Right cardiac atrium (tissue), 5 donors: Measurements from ENCODE around the gene PCDHGC5. TPM values are rescaled to one million over a fixed set of nuclear protein-coding genes. Genes with fewer than 3 reads are reported as not detected.

Source experiments
- ATAC-seq, 2 donors: fragments of 200-7000 bp; cut with Tn5 transposase; one replicate each; pipeline versions ENCODE4 v1.8.0 to v1.9.1; 2020; ENCODE audit warnings: moderate library complexity in 2 of 2, mild to moderate bottlenecking in 1 of 2
- DNase-seq, 3 donors: peaks; one replicate each; pipeline ENCODE4 v3.0.0-alpha.2; 2020
- H3K27ac ChIP-seq: one replicate; pipeline ENCODE4 v1.5.1; 2013; ENCODE audit warnings: mild to moderate bottlenecking, low read length, control low read depth, moderate library complexity
- H3K27me3 ChIP-seq: one replicate; pipeline ENCODE4 v1.6.1; 2013; ENCODE audit not compliant: control insufficient read depth, insufficient read depth
- H3K4me1 ChIP-seq: one replicate; pipeline ENCODE4 v1.6.1; 2013; ENCODE audit warnings: low read length; ENCODE audit not compliant: control insufficient read depth, insufficient read depth
- H3K4me3 ChIP-seq: one replicate; pipeline ENCODE4 v1.5.1; 2013; ENCODE audit warnings: low read length, control low read depth
- H3K9me3 ChIP-seq: one replicate; pipeline ENCODE4 v1.6.1; 2013; ENCODE audit warnings: low read length; ENCODE audit not compliant: control insufficient read depth
- WGBS: extraction: QIAGEN DNeasy Blood & Tissue Kit; methylation state at CpG from one replicate; pipeline ENCODE4 v1.1.7; 2013; 5-methylcytosine and 5-hydroxymethylcytosine counted together
- intact Hi-C, 4 donors: fragments of 100-400 bp; cut with DNase I; formaldehyde crosslinking; loops; one replicate each; pipeline versions ENCODE4 v1.11.0 to v1.14.0; 2022 to 2023
- polyA plus RNA-seq: library from polyadenylated mRNA; stranded (reverse); fragments of 200-250 nt; gene quantifications from one replicate; pipeline ENCODE4 v1.2.3, GENCODE V29; 2013
- total RNA-seq, 4 donors: library from RNA; stranded (reverse); fragmentation: NEBNext Ultra II Directional; extraction: Animal tissue kit (Norgen Biotek cat#: 25700); gene quantifications; one replicate each; pipeline ENCODE4 v1.2.1, GENCODE V29; 2021
- donor health status: healthy with polysubstance abuse.
- donor health status: DM: no; HTN: yes; CAD: no.
- donor health status: DM: no; HTN: no; CAD: no.
- donor health status: DM: no; HTN: yes; CAD: no; lungs with severe emphysema.
- donor health status: DM: yes; HTN: yes; CAD: no.

Gene PCDHGC5
- total and polyA plus RNA-seq, 5 donors = 1.4 to 2.3 (median 1.4) TPM

DNA sequence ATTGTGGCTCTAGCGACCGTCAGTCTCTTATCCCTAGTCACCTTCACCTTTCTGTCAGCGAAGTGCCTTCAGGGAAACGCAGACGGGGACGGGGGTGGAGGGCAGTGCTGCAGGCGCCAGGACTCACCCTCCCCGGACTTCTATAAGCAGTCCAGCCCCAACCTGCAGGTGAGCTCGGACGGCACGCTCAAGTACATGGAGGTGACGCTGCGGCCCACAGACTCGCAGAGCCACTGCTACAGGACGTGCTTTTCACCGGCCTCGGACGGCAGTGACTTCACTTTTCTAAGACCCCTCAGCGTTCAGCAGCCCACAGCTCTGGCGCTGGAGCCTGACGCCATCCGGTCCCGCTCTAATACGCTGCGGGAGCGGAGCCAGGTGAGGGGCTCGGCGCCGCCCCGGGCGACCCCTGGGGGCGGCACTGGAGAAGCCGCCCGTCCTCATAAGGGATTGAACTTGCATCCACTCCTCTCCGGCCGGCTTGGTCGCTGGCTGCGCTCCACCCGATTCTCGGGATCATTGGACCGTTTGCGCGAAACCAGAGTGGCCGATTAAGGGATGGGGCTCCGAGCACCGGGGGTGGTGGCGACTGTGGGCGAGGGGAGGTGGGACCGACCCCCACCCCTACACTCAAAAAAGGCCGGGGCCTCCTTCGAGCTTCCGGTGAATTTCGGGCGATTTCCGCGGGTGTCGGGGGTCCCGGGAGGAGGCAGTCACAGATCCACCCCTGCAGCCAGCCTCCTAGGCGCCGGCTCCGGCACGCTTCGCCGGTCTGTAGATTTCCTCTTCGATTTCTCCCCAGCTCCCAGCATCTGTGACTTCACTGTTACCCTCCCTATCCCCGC is 2.7 kb downstream of the PCDHGC5 start:
- intact Hi-C loops = no loop called here
- H3K27ac ChIP-seq = no peak overlapping the region
- DNase-seq = no peak
- WGBS = 58% methylated on average over 66 of the region's 66 CpGs
- no peaks in the 10 kb centered on the region for H3K9me3 ChIP-seq
- H3K27me3 ChIP-seq = no peaks in the 10 kb centered on the region
- peaks cover 5% of the 10 kb centered on the region for H3K4me1 ChIP-seq
- H3K4me3 ChIP-seq = no peak overlapping the region
- ATAC-seq = no peak

DNA sequence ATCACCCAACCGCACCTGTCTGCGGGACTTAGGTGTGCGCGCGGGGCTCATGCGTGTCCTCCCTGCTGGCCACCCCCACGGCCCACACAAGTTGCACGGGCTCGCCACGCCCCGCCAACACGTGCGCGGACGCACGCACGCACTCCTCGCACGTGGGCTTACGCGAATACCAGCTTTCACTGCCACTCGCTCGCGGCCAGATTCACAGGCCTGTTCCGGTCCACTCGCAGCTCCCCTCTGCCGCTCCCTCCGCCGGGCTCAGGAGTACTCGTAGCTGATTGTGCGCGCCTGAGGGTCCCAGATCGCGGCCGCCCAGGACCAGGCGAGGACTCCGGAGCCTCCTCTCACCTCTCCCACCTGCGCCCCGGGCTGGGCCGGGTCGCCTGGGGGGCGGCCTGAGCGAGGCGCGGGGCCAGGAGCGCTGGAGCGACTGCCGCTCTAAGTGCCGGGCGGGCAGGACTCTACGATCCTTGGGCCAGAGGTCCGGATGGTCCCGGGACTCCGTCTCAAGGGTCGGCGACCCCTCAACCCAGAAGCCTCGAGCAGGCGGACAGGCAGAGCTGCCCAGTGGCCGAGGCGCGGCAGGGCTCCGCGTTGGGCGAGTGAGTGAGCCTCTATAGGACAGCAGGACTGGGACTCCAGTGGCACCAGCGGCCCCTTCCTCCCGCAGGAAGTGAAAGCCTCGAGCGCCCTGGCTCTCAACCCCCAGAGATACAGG is 3.4 kb downstream of the PCDHGC5 start:
- peak; percentile 28 to 71 (median 64) for DNase-seq
- intact Hi-C loops = no loop called here
- Histone ChIP-seq H3K4me3 (no peak overlapping the region), H3K4me1 (peaks cover 5% of the 10 kb centered on the region), H3K9me3 (no peaks in the 10 kb centered on the region), H3K27ac (no peak overlapping the region), H3K27me3 (no peaks in the 10 kb centered on the region)
- peak; percentile 25 to 38 for ATAC-seq
- WGBS = 54% methylated on average over 68 of the region's 68 CpGs

DNA sequence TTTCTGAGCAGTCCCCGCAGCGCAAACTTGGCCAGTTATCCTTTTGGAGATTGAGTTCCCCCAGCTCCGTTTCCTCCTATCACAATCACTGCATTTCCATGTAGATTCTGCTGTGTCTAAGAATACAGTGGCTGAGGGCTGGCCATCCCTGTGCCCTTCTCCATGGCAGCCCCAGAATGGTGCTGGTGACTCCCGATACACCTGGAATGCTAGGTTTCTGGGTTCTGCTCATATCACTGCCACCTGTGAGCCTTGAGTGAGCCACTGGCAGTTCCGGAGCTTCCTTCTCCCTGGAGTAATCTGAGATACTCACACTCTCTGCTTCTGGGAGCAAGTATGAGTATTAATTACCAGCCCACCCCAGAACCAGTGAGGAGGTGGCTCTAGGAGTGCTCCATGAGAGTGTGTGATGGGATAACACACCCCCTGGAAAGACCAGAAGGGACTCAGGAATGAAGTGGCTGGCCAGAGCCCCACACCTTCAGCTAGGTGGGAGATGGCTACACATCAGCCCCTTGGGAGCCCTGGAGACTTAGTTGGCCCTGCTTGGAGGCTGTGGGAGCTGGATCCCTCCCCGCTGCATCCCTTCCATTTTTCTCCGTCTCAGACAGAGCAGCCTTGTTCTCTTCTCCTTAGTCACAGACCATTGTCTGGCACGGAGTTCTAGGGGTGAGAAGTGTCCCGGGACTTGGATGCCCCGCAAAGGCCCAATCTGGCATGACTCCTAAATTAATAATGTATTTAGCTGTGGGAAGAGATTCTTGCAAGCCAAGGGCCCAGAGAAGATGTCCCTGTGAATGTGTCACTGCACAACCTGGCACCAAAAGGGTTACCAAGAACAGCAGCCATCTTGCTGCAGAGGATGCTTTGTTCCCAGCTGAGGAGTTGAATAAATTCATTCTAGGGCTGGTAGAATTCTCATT is 4.9 kb downstream of the PCDHGC5 start:
- peak in 2 of 3 donors; percentile 64 to 65 for DNase-seq
- Histone ChIP-seq H3K9me3 (no peaks in the 10 kb centered on the region), H3K4me1 (peaks cover 5% of the 10 kb centered on the region), H3K27me3 (no peaks in the 10 kb centered on the region), H3K4me3 (no peak overlapping the region), H3K27ac (peak overlapping the region; percentile 31)
- intact Hi-C loops = no loop called here
- 63% methylated on average over 10 of the region's 10 CpGs for WGBS
- peak; percentile 61 to 72 for ATAC-seq

DNA sequence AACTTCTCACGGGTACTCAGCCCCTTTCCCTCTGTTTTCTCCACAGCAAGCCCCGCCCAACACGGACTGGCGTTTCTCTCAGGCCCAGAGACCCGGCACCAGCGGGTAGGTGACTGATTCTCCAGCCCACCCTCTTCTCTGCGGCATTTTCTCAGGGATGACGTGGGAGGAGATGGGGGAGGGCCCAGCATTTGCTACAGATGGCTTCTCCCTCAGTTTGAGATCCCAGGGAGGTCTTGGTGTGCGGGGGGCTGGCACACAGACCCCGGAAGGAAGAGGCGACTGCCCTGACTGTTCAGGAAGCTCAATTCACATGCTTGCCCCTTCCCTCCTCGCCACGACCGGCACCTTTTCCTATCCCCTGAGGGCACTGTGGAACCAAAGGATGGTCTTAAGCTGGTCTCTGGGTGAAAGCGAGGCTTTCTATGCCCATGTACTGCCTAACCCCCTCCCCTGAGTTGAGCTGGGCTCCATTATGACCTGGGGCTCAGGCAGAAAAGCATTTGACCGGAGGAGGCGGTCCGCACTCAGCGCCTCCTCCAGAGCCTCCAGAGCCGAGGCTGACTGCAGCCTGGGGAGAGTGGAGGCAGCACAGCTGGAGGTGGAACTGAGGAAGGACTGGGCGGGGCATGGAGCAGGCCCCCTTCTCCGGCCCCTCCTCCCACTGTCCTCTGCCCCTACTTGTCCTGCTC is 6.0 kb downstream of the PCDHGC5 start:
- H3K9me3 ChIP-seq = no peaks in the 10 kb centered on the region
- intact Hi-C loops = no loop called here
- no peak for ATAC-seq
- H3K4me3 ChIP-seq = no peak overlapping the region
- H3K4me1 ChIP-seq = peaks cover 5% of the 10 kb centered on the region
- DNase-seq = peak in 1 of 3 donors; percentile 53
- WGBS = 67% methylated on average over 22 of the region's 22 CpGs
- no peak overlapping the region for H3K27ac ChIP-seq
- no peaks in the 10 kb centered on the region for H3K27me3 ChIP-seq

DNA sequence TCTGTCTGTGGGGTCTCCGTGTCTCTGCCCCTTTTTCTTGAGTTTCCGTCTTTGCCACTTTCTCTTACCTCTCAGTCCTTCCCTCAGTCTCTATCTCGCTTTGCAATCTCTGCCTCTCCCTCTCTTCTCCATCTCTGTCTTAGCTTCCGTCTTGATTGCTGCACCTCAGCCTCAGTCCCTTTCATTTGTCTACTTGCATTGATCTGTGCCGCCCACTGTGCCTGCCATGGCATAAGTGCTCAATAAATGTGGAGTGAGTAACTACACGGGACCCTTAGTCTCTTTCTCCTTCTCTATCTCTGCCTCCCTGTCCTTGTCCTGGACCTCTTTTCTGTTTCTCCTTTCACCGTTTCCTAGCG is 6.6 kb downstream of the PCDHGC5 start:
- Histone ChIP-seq H3K9me3 (no peaks in the 10 kb centered on the region), H3K27ac (no peak overlapping the region), H3K27me3 (no peaks in the 10 kb centered on the region), H3K4me3 (no peak overlapping the region), H3K4me1 (peaks cover 5% of the 10 kb centered on the region)
- 89% methylated on average over 8 of the region's 8 CpGs for WGBS
- peak in 1 of 3 donors; percentile 18 for DNase-seq
- no peak for ATAC-seq
- intact Hi-C loops = no loop called here

GRCh38 chr5:141496038-141496437 is 7.2 kb downstream of the PCDHGC5 start:
- ATAC-seq (no peak), DNase-seq (peak in 1 of 3 donors; percentile 37)
- Histone ChIP-seq H3K9me3 (no peaks in the 10 kb centered on the region), H3K27ac (no peak overlapping the region), H3K4me1 (peaks cover 5% of the 10 kb centered on the region), H3K27me3 (no peaks in the 10 kb centered on the region), H3K4me3 (no peak overlapping the region)
- intact Hi-C loops = no loop called here
- WGBS = 81% methylated on average over 4 of the region's 4 CpGs

DNA sequence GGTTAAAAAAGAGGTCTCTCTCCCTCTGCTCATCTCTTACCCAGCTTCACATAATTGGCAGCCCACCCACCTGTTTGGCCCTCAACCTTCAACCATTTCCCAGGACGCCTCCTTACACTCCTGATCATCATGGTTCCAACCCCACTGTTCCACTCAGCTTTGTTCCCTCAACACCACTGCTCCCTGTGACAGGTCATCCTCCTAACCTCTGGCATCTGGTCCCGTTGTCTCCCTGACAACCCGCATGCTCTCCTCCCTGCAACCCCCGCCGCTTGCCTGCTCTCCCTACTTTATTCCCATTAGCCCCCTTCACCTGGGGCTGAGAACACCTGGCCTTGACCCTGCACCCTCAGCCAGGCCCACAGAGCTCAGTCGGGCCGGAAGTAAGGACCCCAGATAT is 12.9 kb downstream of the PCDHGC5 start:
- DNase-seq (no peak), ATAC-seq (no peak)
- Histone ChIP-seq H3K27ac (no peak overlapping the region), H3K27me3 (no peaks in the 10 kb centered on the region), H3K4me1 (no peaks in the 10 kb centered on the region), H3K4me3 (no peak overlapping the region), H3K9me3 (no peaks in the 10 kb centered on the region)
- intact Hi-C loops = no loop called here
- WGBS = 82% methylated on average over 7 of the region's 7 CpGs

GRCh38 chr5:141503681-141504080 is 14.8 kb downstream of the PCDHGC5 start:
- H3K9me3 ChIP-seq = no peaks in the 10 kb centered on the region
- DNase-seq (no peak), ATAC-seq (no peak)
- H3K4me1 ChIP-seq = peaks cover 2% of the 10 kb centered on the region
- no peak overlapping the region for H3K4me3 ChIP-seq
- 98% methylated on average over 2 of the region's 2 CpGs for WGBS
- intact Hi-C loops = no loop called here
- H3K27ac ChIP-seq = no peak overlapping the region
- H3K27me3 ChIP-seq = no peaks in the 10 kb centered on the region

- H3K4me1 ChIP-seq = peaks cover 2% of the 10 kb centered on the region
- no peaks in the 10 kb centered on the region for H3K9me3 ChIP-seq
- H3K4me3 ChIP-seq = no peak overlapping the region
- no peaks in the 10 kb centered on the region for H3K27me3 ChIP-seq
- no peak for ATAC-seq
- WGBS = 93% methylated on average over 4 of the region's 4 CpGs
- intact Hi-C loops = no loop called here
- DNase-seq = no peak
- no peak overlapping the region for H3K27ac ChIP-seq
Measured at GRCh38 chr5:141504216-141504615, 15.3 kb downstream of the PCDHGC5 start.

- no peak overlapping the region for H3K4me3 ChIP-seq
- 83% methylated on average over 8 of the region's 8 CpGs for WGBS
- peak overlapping the region; percentile 8 for H3K27ac ChIP-seq
- H3K27me3 ChIP-seq = no peaks in the 10 kb centered on the region
- H3K4me1 ChIP-seq = peaks cover 9% of the 10 kb centered on the region
- DNase-seq (no peak), ATAC-seq (no peak)
- H3K9me3 ChIP-seq = no peaks in the 10 kb centered on the region
- intact Hi-C loops = no loop called here
Measured at GRCh38 chr5:141506381-141507155, 17.7 kb downstream of the PCDHGC5 start.
